ENCODE data around the gene CPOX. TPM values are rescaled to one million over a fixed set of nuclear protein-coding genes. Genes with fewer than 3 reads are reported as not detected.
A peak's percentile ranks its signal among the peaks of the same experiment; 100 is the strongest.

Gene CPOX
- total and polyA plus RNA-seq, 10 of the 15 experiments (the other 5 are each of a cell fraction or from before 2014, with no cell fraction given), result 40.7 to 72.6 (median 64.5) TPM

- intact Hi-C loops (cut with micrococcal nuclease; ENCODE audit: unreplicated experiment) (loop anchor here (10.0 kb wide), 1 partner anchor 364 kb away; no protein-coding TSS in a partner anchor), in situ Hi-C loops (cut with MboI) (loop anchor here (5.0 to 10.0 kb wide), 3 partner anchors 394 to 576 kb away; partner anchors contain the start of gene GABRR3)
- no TSS peak for BruUV-seq (replicated peaks)
- SMC1A ChIA-PET (ENCODE audit: uncharacterized antibody, unreplicated experiment), result interaction anchor here (0.8 to 16.9 kb wide), 11 partner anchors 14 to 395 kb away, joined by 3 to 408 read pairs (median 3); no protein-coding TSS in a partner anchor
- peak overlapping the region; percentile 73 for H2AFZ ChIP-seq (ENCODE audit: control insufficient read depth, low read depth, low read length)
- no peaks in the 10 kb centered on the region; the same call in 2 of the 3 replicates for H3K9me3 ChIP-seq (replicated peaks; ENCODE audit: control insufficient read depth, insufficient read depth, low read length)
- peak; percentile 38; the same call in 1 of the 2 replicates for TF ChIP-seq SPI1 (IDR thresholded peaks at IDR 0.05; ENCODE audit: borderline replicate concordance, insufficient read depth, low read depth, low read length)
- TF ChIP-seq MAX (IDR thresholded peaks at IDR 0.05; ENCODE audit: low read depth, low read length), result no peak
- H3K4me3 ChIP-seq, result no peak overlapping the region
- H3K36me3 ChIP-seq (ENCODE audit: control insufficient read depth in 2 of 2, insufficient read depth in 2 of 2, low read length in 1 of 2), result no peaks in the 10 kb centered on the region
- no peaks in the 10 kb centered on the region for H4K20me1 ChIP-seq (ENCODE audit: control insufficient read depth, insufficient read depth)
- no peaks in the 10 kb centered on the region for H3K27me3 ChIP-seq (replicated peaks in 1 of 2; ENCODE audit: control insufficient read depth in 2 of 2, insufficient read depth in 2 of 2, low read length in 1 of 2)
- no peak for ATAC-seq
- 41% methylated on average over 2 of the region's 2 CpGs for WGBS (ENCODE audit: insufficient coverage, insufficient replicate concordance, low lambda C conversion rate, missing lambda C conversion rate)
- RAD21 ChIA-PET (ENCODE audit: unreplicated experiment), result interaction anchor here (1.0 to 7.9 kb wide), 6 partner anchors 59 to 220 kb away, joined by 3 to 224 read pairs (median 3); no protein-coding TSS in a partner anchor
- H3K9ac ChIP-seq (ENCODE audit: control insufficient read depth, insufficient read depth, low read length), result no peak overlapping the region
- peaks cover 16% of the 10 kb centered on the region for H3K4me1 ChIP-seq (ENCODE audit: control insufficient read depth, insufficient read depth, low read length)
- CTCF ChIA-PET, result interaction anchor here (0.8 to 6.9 kb wide), 11 partner anchors 9 to 215 kb away, joined by 3 to 120 read pairs (median 4); partner anchors contain the start of gene OR5K1
- peaks cover 6% of the 10 kb centered on the region for H3K79me2 ChIP-seq (ENCODE audit: control insufficient read depth, insufficient read depth, low read length)
- H3K27ac ChIP-seq (ENCODE audit: control insufficient read depth, insufficient read depth), result peak overlapping the region; percentile 6; the same call in 1 of the 2 replicates
- POLR2A ChIA-PET, result interaction anchor here (1.0 kb wide), 1 partner anchor 34 kb away, joined by 7 read pairs; no protein-coding TSS in a partner anchor
- peak overlapping the region; percentile 17; the same call in 1 of the 2 replicates for H3K4me2 ChIP-seq (ENCODE audit: control insufficient read depth, insufficient read depth)
- no peak for FAIRE-seq
- no peak for DNase-seq (ENCODE audit: low read depth, low spot score)
These were observed 5.1 kb upstream of the CPOX start for GRCh38 chr3:98598492-98598891.

All from GM12878 (cell line).